GM12878 (cell line): ENCODE results near the gene AXDND1.

Source experiments
- CREB1 ChIP-seq: IDR thresholded peaks from 2 replicates; pipeline ENCODE4 v1.6.1; 2012; ENCODE audit warnings: low read depth, mild to moderate bottlenecking, inconsistent platforms
- ESRRA ChIP-seq: IDR thresholded peaks from 2 replicates; pipeline ENCODE4 v1.6.1; 2012; ENCODE audit warnings: mild to moderate bottlenecking, low read length, improper control_type of control experiment
- EZH2 ChIP-seq: IDR thresholded peaks from 2 replicates; pipeline ENCODE4 v1.6.1; 2012; ENCODE audit warnings: low read depth, mild to moderate bottlenecking, control low read depth, inconsistent platforms, low read length, borderline replicate concordance; ENCODE audit not compliant: control insufficient read depth
- GABPA ChIP-seq: IDR thresholded peaks from 2 replicates; pipeline ENCODE4 v1.6.1; 2014; ENCODE audit warnings: antibody characterized with exemption, low read depth, mild to moderate bottlenecking, inconsistent platforms
- POLR2AphosphoS5 ChIP-seq: IDR thresholded peaks from 2 replicates; pipeline ENCODE4 v1.6.1; 2011; ENCODE audit warnings: mild to moderate bottlenecking, low read length, inconsistent platforms
- RELA ChIP-seq: fragments of 450-650 bp; IDR thresholded peaks from 2 replicates; pipeline ENCODE4 v1.8.0; 2014; ENCODE audit warnings: borderline replicate concordance; ENCODE audit not compliant: partially characterized antibody
- SUPT20H ChIP-seq: IDR thresholded peaks from 2 replicates; pipeline ENCODE4 v1.6.1; 2011; ENCODE audit warnings: low read depth, mild to moderate bottlenecking, low read length, moderate library complexity, borderline replicate concordance; ENCODE audit not compliant: control insufficient read depth
- TF ChIP-seq, protein P1 (sequence below), 3 experiments: IDR thresholded peaks in 2 of 3; conservative IDR thresholded peaks in 1 of 3; 2 replicates each; pipeline ENCODE4 v1.5.1; 2011; ENCODE audit warnings: low read depth in 3 of 3, low read length in 3 of 3, mild to moderate bottlenecking in 3 of 3, control low read depth in 2 of 3, moderate library complexity in 2 of 3, inconsistent platforms in 1 of 3, mixed read lengths in 1 of 3; ENCODE audit not compliant: control insufficient read depth in 2 of 3, insufficient read depth in 1 of 3; ENCODE audit errors: extremely low read depth in 1 of 3
- TF ChIP-seq, protein P2 (sequence below): IDR thresholded peaks from 2 replicates; pipeline ENCODE4 v1.6.1; 2012; ENCODE audit warnings: mild to moderate bottlenecking, low read depth, low read length
- TF ChIP-seq, protein P3 (sequence below): fragments of 450-650 bp; formaldehyde crosslinking; IDR thresholded peaks from 2 replicates; pipeline ENCODE4 v1.4.0; 2020; ENCODE audit warnings: mild to moderate bottlenecking, moderate library complexity

DNA sequence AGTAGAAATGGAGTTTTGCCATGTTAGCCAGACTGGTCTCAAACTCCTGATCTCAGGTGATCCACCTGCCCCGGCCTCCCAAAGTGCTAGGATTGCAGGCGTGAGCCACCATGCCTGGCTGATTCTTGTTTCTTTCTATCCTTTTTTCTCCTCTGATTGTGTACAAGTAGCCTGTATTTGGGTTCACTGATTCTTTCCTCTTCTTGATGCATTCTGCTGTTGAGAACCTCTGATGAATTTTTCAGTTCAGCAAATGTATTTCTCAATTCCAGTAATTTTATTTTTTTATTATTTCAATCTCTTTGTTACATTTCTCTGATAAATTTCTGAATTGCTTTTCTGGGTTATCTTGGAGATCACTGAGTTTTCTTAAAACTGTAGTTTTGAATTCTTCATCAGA lies 58.8 kb downstream of the AXDND1 start:
- TF ChIP-seq, protein P1, sequence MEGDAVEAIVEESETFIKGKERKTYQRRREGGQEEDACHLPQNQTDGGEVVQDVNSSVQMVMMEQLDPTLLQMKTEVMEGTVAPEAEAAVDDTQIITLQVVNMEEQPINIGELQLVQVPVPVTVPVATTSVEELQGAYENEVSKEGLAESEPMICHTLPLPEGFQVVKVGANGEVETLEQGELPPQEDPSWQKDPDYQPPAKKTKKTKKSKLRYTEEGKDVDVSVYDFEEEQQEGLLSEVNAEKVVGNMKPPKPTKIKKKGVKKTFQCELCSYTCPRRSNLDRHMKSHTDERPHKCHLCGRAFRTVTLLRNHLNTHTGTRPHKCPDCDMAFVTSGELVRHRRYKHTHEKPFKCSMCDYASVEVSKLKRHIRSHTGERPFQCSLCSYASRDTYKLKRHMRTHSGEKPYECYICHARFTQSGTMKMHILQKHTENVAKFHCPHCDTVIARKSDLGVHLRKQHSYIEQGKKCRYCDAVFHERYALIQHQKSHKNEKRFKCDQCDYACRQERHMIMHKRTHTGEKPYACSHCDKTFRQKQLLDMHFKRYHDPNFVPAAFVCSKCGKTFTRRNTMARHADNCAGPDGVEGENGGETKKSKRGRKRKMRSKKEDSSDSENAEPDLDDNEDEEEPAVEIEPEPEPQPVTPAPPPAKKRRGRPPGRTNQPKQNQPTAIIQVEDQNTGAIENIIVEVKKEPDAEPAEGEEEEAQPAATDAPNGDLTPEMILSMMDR (IDR thresholded peaks at IDR 0.05 in 2 of 3, conservative IDR thresholded peaks at IDR 0.05 in 1 of 3; ENCODE audit: control insufficient read depth in 2 of 3, extremely low read depth in 1 of 3, insufficient read depth in 1 of 3, low read depth in 3 of 3, low read length in 3 of 3): no peak
- TF ChIP-seq, protein P2, sequence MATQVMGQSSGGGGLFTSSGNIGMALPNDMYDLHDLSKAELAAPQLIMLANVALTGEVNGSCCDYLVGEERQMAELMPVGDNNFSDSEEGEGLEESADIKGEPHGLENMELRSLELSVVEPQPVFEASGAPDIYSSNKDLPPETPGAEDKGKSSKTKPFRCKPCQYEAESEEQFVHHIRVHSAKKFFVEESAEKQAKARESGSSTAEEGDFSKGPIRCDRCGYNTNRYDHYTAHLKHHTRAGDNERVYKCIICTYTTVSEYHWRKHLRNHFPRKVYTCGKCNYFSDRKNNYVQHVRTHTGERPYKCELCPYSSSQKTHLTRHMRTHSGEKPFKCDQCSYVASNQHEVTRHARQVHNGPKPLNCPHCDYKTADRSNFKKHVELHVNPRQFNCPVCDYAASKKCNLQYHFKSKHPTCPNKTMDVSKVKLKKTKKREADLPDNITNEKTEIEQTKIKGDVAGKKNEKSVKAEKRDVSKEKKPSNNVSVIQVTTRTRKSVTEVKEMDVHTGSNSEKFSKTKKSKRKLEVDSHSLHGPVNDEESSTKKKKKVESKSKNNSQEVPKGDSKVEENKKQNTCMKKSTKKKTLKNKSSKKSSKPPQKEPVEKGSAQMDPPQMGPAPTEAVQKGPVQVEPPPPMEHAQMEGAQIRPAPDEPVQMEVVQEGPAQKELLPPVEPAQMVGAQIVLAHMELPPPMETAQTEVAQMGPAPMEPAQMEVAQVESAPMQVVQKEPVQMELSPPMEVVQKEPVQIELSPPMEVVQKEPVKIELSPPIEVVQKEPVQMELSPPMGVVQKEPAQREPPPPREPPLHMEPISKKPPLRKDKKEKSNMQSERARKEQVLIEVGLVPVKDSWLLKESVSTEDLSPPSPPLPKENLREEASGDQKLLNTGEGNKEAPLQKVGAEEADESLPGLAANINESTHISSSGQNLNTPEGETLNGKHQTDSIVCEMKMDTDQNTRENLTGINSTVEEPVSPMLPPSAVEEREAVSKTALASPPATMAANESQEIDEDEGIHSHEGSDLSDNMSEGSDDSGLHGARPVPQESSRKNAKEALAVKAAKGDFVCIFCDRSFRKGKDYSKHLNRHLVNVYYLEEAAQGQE: no peak
- TF ChIP-seq SUPT20H: no peak
- TF ChIP-seq, protein P3, sequence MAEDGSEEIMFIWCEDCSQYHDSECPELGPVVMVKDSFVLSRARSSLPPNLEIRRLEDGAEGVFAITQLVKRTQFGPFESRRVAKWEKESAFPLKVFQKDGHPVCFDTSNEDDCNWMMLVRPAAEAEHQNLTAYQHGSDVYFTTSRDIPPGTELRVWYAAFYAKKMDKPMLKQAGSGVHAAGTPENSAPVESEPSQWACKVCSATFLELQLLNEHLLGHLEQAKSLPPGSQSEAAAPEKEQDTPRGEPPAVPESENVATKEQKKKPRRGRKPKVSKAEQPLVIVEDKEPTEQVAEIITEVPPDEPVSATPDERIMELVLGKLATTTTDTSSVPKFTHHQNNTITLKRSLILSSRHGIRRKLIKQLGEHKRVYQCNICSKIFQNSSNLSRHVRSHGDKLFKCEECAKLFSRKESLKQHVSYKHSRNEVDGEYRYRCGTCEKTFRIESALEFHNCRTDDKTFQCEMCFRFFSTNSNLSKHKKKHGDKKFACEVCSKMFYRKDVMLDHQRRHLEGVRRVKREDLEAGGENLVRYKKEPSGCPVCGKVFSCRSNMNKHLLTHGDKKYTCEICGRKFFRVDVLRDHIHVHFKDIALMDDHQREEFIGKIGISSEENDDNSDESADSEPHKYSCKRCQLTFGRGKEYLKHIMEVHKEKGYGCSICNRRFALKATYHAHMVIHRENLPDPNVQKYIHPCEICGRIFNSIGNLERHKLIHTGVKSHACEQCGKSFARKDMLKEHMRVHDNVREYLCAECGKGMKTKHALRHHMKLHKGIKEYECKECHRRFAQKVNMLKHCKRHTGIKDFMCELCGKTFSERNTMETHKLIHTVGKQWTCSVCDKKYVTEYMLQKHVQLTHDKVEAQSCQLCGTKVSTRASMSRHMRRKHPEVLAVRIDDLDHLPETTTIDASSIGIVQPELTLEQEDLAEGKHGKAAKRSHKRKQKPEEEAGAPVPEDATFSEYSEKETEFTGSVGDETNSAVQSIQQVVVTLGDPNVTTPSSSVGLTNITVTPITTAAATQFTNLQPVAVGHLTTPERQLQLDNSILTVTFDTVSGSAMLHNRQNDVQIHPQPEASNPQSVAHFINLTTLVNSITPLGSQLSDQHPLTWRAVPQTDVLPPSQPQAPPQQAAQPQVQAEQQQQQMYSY (CRISPR knock-in tag): no peak
- TF ChIP-seq CREB1: no peak
- TF ChIP-seq ESRRA: no peak
- no peak for TF ChIP-seq POLR2AphosphoS5
- TF ChIP-seq GABPA: no peak
- TF ChIP-seq EZH2: no peak
- TF ChIP-seq RELA: no peak
